Suprapubic skin (tissue), 4 donors: ENCODE measurements around the gene PHLDA3. TPM values are rescaled to one million over a fixed set of nuclear protein-coding genes. Genes with fewer than 3 reads are reported as not detected.
A peak's percentile ranks its signal among the peaks of the same experiment; 100 is the strongest.
"Not testable (repeated sequence)": the region's sequence is repeated elsewhere in the genome, so short reads cannot be mapped to it uniquely, and the experiment has no call there.

Experiments
- DNase-seq, 2 donors: peaks; one replicate each; pipeline ENCODE4 v3.0.0-alpha.2; 2019; ENCODE audit warnings: low spot score in 2 of 2
- H3K27ac ChIP-seq: fragments of 200-600 bp; sonication (generic); one replicate; pipeline ENCODE4 v1.5.1; 2019
- H3K27me3 ChIP-seq: fragments of 200-600 bp; sonication (generic); one replicate; pipeline ENCODE4 v1.5.1; 2019
- H3K36me3 ChIP-seq: fragments of 200-600 bp; sonication (generic); one replicate; pipeline ENCODE4 v1.5.1; 2019
- H3K4me1 ChIP-seq: fragments of 200-600 bp; sonication (generic); one replicate; pipeline ENCODE4 v1.5.1; 2019
- H3K4me3 ChIP-seq: fragments of 200-600 bp; sonication (generic); one replicate; pipeline ENCODE4 v1.5.1; 2019; ENCODE audit warnings: mild to moderate bottlenecking
- H3K9me3 ChIP-seq: fragments of 200-600 bp; sonication (generic); one replicate; pipeline ENCODE4 v1.5.1; 2019
- EP300 ChIP-seq: sonication (generic); formaldehyde crosslinking; IDR thresholded peaks from one replicate; pipeline ENCODE4 v1.6.1; 2017; ENCODE audit warnings: antibody characterized with exemption
- POLR2A ChIP-seq, 2 donors: fragments of 450-650 bp; IDR thresholded peaks; one replicate each; pipeline ENCODE4 v1.6.1; 2017; ENCODE audit warnings: antibody characterized with exemption in 2 of 2, mild to moderate bottlenecking in 2 of 2, moderate library complexity in 2 of 2
- POLR2AphosphoS5 ChIP-seq, 3 donors: sonication (generic); formaldehyde crosslinking; IDR thresholded peaks; one replicate each; pipeline ENCODE4 v1.6.1; 2017; ENCODE audit warnings: antibody characterized with exemption in 3 of 3
- WGBS: methylation state at CpG from one replicate; pipeline ENCODE4 v1.1.5; 2018; 5-methylcytosine and 5-hydroxymethylcytosine counted together
- total RNA-seq, 4 donors: library from RNA; depleted of rRNA; stranded (reverse); fragments of >200 nt; gene quantifications; one replicate each; pipeline ENCODE4 v1.1.0, GENCODE V29; 2016
- TF ChIP-seq, protein P1 (sequence below), 2 donors: fragments of 200-600 bp in 1 of 2; fragments of 450-650 bp in 1 of 2; sonication (generic) in 1 of 2; IDR thresholded peaks; one replicate each; pipeline ENCODE4 v1.5.1; 2016 to 2019; ENCODE audit warnings: antibody characterized with exemption in 2 of 2, mild to moderate bottlenecking in 1 of 2, moderate library complexity in 1 of 2

The PHLDA3 gene
- total RNA-seq, 4 donors from 2014 or later: 31.5 to 61.1 (median 44.5) TPM

DNA sequence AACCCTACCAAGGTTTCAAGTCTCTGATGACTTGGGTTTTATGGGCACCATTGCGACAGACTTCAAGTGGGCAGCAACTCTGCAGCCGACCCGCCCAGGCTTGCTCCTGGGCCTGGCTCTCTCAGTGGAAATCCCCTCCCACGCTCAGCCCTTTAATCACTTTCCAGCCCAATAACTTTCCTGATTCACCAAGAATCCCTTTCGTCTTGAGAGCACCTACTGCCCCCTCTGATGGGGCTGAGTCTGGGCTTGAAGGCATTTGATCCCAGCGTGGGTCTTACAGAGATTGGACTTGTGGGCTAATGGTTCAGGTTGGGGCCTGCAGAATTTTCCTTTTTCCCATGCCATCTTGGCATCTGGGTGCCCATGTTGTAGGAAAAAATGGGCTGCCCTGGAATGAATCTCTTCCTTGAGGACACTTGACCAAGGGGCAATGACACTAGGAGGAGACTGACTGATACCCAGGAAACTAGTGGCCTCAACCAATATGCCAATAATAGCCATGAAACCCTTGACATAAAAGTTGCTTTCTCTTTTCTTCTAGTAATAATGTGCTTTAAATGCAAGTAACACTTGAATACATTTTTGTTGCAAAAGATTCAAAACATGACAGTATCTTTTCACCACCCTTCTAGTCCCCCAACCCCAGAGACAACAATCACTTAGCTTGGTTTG, 7.8 kb upstream of the PHLDA3 start:
- Histone ChIP-seq H3K9me3 (no peaks in the 10 kb centered on the region), H3K4me1 (peaks cover 64% of the 10 kb centered on the region), H3K36me3 (no peaks in the 10 kb centered on the region), H3K27me3 (no peaks in the 10 kb centered on the region), H3K4me3 (no peak overlapping the region), H3K27ac (peak overlapping the region; percentile 75)
- DNase-seq: no peak
- TF ChIP-seq, protein P1, sequence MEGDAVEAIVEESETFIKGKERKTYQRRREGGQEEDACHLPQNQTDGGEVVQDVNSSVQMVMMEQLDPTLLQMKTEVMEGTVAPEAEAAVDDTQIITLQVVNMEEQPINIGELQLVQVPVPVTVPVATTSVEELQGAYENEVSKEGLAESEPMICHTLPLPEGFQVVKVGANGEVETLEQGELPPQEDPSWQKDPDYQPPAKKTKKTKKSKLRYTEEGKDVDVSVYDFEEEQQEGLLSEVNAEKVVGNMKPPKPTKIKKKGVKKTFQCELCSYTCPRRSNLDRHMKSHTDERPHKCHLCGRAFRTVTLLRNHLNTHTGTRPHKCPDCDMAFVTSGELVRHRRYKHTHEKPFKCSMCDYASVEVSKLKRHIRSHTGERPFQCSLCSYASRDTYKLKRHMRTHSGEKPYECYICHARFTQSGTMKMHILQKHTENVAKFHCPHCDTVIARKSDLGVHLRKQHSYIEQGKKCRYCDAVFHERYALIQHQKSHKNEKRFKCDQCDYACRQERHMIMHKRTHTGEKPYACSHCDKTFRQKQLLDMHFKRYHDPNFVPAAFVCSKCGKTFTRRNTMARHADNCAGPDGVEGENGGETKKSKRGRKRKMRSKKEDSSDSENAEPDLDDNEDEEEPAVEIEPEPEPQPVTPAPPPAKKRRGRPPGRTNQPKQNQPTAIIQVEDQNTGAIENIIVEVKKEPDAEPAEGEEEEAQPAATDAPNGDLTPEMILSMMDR (IDR thresholded peaks at IDR 0.05): no peak
- TF ChIP-seq EP300 (no peak), POLR2A (IDR thresholded peaks at IDR 0.05) (no peak), POLR2AphosphoS5 (IDR thresholded peaks at IDR 0.05) (no peak)
- WGBS: 33% methylated on average over 6 of the region's 6 CpGs

GRCh38 chr1:201475915-201476669, 7.1 kb upstream of the PHLDA3 start:
- DNase-seq: no peak
- Histone ChIP-seq H3K27me3 (no peaks in the 10 kb centered on the region), H3K36me3 (no peaks in the 10 kb centered on the region), H3K4me1 (peaks cover 62% of the 10 kb centered on the region), H3K4me3 (no peak overlapping the region), H3K27ac (peak overlapping the region; percentile 75), H3K9me3 (no peaks in the 10 kb centered on the region)
- TF ChIP-seq EP300 (no peak), POLR2AphosphoS5 (IDR thresholded peaks at IDR 0.05) (no peak), POLR2A (IDR thresholded peaks at IDR 0.05) (no peak)
- TF ChIP-seq, protein P1 (IDR thresholded peaks at IDR 0.05): no peak
- 56% methylated on average over 8 of the region's 8 CpGs for WGBS

GRCh38 chr1:201475130-201475529, 6.1 kb upstream of the PHLDA3 start:
- H3K27ac ChIP-seq: no peak overlapping the region
- no peak for TF ChIP-seq POLR2AphosphoS5 (IDR thresholded peaks at IDR 0.05)
- TF ChIP-seq EP300: no peak
- no peak for TF ChIP-seq POLR2A (IDR thresholded peaks at IDR 0.05)
- TF ChIP-seq, protein P1 (IDR thresholded peaks at IDR 0.05): no peak
- DNase-seq: no peak
- peaks cover 52% of the 10 kb centered on the region for H3K4me1 ChIP-seq
- H3K4me3 ChIP-seq: no peak overlapping the region
- no peaks in the 10 kb centered on the region for H3K36me3 ChIP-seq
- no peaks in the 10 kb centered on the region for H3K27me3 ChIP-seq
- WGBS: 75% methylated on average over 2 of the region's 2 CpGs
- no peaks in the 10 kb centered on the region for H3K9me3 ChIP-seq

- 97% methylated on average over 2 of the region's 2 CpGs for WGBS
- H3K27me3 ChIP-seq: no peaks in the 10 kb centered on the region
These were observed 4.3 kb upstream of the PHLDA3 start for GRCh38 chr1:201473296-201473695.

GRCh38 chr1:201472321-201472720, 3.3 kb upstream of the PHLDA3 start:
- not testable (repeated sequence) for H3K27ac ChIP-seq, H3K36me3 ChIP-seq, H3K9me3 ChIP-seq, H3K4me3 ChIP-seq, DNase-seq, H3K27me3 ChIP-seq
- peaks cover 54% of the 10 kb centered on the region for H3K4me1 ChIP-seq
- 85% methylated on average over 8 of the region's 8 CpGs for WGBS

More at GRCh38 chr1:201473296-201473695, 4.3 kb upstream of the PHLDA3 start:
- H3K9me3 ChIP-seq: no peaks in the 10 kb centered on the region
- H3K4me3 ChIP-seq: no peak overlapping the region
- peaks cover 49% of the 10 kb centered on the region for H3K4me1 ChIP-seq
- DNase-seq: no peak
- H3K27ac ChIP-seq: no peak overlapping the region
- TF ChIP-seq POLR2AphosphoS5 (IDR thresholded peaks at IDR 0.05) (no peak), POLR2A (IDR thresholded peaks at IDR 0.05) (no peak), EP300 (no peak)
- TF ChIP-seq, protein P1 (IDR thresholded peaks at IDR 0.05): no peak
- H3K36me3 ChIP-seq: no peaks in the 10 kb centered on the region
